Measurements from ENCODE around the gene SLC35A3.

SLC35A3 gene

DNA sequence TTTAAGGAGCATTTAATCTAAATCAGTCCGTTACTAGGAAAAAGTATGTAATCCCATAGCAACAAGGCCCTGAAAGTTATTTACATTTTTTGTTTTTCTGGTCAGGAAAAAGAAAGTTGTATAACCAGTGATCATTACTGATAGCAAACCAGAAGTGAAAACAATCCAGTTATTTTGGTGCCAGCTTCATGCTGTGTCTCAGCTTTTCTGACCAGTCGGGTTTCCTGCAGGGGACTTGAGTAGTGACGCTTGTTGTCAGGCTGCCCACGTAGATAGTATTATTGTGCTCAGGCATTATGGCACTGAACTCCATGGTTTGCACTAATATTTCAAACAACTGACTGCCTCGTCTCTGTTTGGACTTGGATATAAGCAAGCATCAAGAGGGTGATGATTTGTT, 107.7 kb downstream of the SLC35A3 start:
- DNase-seq (ENCODE audit: low spot score), result no peak

DNA sequence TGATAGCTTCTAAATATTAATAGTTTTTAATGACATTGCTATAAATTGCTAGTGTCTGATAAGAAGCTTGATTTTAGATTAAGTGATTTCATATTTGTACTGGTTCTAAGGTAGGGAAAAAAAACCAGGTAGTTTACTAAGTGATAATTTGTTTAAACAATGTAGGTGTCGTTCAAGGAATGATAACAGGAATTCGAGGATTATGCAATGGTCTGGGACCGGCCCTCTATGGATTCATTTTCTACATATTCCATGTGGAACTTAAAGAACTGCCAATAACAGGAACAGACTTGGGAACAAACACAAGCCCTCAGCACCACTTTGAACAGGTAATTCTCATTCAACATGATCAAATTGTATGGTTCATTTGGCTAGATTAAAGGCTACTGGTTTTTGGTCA, 110.5 kb downstream of the SLC35A3 start:
- DNase-seq (ENCODE audit: low spot score), result no peak
